Gastrocnemius medialis (tissue), 4 donors: ENCODE measurements around the gene HSFX3. TPM values are rescaled to one million over a fixed set of nuclear protein-coding genes. Genes with fewer than 3 reads are reported as not detected.

Experiments used
- ATAC-seq, 2 donors: fragments of 150-250 bp; one replicate each; pipeline ENCODE4 v1.9.1; 2016
- DNase-seq, 2 donors: peaks; one replicate each; pipeline ENCODE4 v3.0.0-alpha.2; 2019
- H3K27ac ChIP-seq, 4 donors: fragments of 200-600 bp; sonication (generic); 1 replicate in 1 of 4; 2 replicates in 3 of 4; pipeline ENCODE4 v1.5.1; 2016 to 2018; ENCODE audit warnings: mild to moderate bottlenecking in 2 of 4, moderate library complexity in 1 of 4
- H3K27me3 ChIP-seq, 3 donors: fragments of 200-600 bp; sonication (generic) in 2 of 3; 1 replicate in 1 of 3; 2 replicates in 2 of 3; pipeline versions ENCODE4 v1.5.1 to v1.6.0; 2016 to 2019; ENCODE audit warnings: mild to moderate bottlenecking in 1 of 3, moderate library complexity in 1 of 3
- H3K36me3 ChIP-seq, 2 donors: fragments of 200-600 bp; sonication (generic) in 1 of 2; one replicate each; pipeline ENCODE4 v1.5.1; 2017 to 2018
- H3K4me1 ChIP-seq, 2 donors: fragments of 200-600 bp; sonication (generic) in 1 of 2; one replicate each; pipeline ENCODE4 v1.5.1; 2016 to 2017; ENCODE audit warnings: mild to moderate bottlenecking in 2 of 2
- H3K4me3 ChIP-seq, 4 donors: fragments of 200-600 bp; sonication (generic) in 3 of 4; 1 replicate in 1 of 4; 2 replicates in 3 of 4; pipeline ENCODE4 v1.5.1; 2016 to 2019; ENCODE audit warnings: mild to moderate bottlenecking in 2 of 4
- H3K9me3 ChIP-seq, 3 donors: fragments of 200-600 bp; sonication (generic) in 2 of 3; 1 replicate in 1 of 3; 2 replicates in 2 of 3; pipeline ENCODE4 v1.5.1; 2016 to 2019
- POLR2A ChIP-seq, 2 donors: fragments of 450-650 bp; IDR thresholded peaks; one replicate each; pipeline ENCODE4 v1.6.1; 2017; ENCODE audit warnings: antibody characterized with exemption in 2 of 2, mild to moderate bottlenecking in 2 of 2, moderate library complexity in 2 of 2
- in situ Hi-C, 4 donors: fragments of 200-750 bp; cut with MboI; loops; one replicate each; pipeline versions ENCODE4 v1.15.0 to v1.8.0; 2017; ENCODE audit warnings: low sequenced_read_pairs in 4 of 4
- intact Hi-C: fragments of 100-400 bp; cut with DNase I; formaldehyde crosslinking; loops from one replicate; pipeline ENCODE4 v1.15.1; 2023; ENCODE audit warnings: low total_unique reads
- total RNA-seq, 4 donors: library from RNA; depleted of rRNA; stranded (reverse); fragments of >200 nt; gene quantifications; one replicate each; pipeline versions ENCODE4 v1.1.0 to v1.2.3, GENCODE V29; 2016
- TF ChIP-seq, protein P1 (sequence below), 5 experiments: fragments of 450-650 bp in 3 of 5; fragments of 200-600 bp in 2 of 5; sonication (generic) in 2 of 5; IDR thresholded peaks in 4 of 5; conservative IDR thresholded peaks in 1 of 5; 1 replicate in 4 of 5; 2 replicates in 1 of 5; pipeline ENCODE4 v1.5.1; 2016 to 2019; ENCODE audit warnings: antibody characterized with exemption in 5 of 5, mild to moderate bottlenecking in 3 of 5, moderate library complexity in 3 of 5

Gene HSFX3
- total RNA-seq, 4 donors from 2014 or later, result not detected

DNA sequence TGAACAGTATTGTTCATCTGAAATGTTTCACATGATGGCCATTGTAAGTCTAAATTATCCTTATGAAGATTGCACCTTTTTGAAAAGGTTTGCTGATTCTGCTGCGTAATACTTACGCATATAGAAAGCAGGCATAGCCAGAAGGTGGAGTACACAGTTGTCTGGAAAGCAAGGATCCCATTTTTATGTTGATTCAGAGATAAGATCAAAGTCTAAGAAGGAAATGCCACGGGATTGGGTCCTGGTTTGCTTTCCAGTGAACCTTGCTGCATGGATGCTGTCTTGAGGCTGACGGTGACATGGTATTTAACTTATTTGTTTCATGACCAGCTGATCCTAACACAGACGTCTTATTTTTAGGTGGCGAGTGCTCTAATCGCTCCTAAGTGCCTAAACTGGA is 22.0 kb upstream of the HSFX3 start:
- H3K27ac ChIP-seq, result no peak overlapping the region
- H3K36me3 ChIP-seq, result no peaks in the 10 kb centered on the region
- no peak overlapping the region for H3K4me3 ChIP-seq
- TF ChIP-seq, protein P1, sequence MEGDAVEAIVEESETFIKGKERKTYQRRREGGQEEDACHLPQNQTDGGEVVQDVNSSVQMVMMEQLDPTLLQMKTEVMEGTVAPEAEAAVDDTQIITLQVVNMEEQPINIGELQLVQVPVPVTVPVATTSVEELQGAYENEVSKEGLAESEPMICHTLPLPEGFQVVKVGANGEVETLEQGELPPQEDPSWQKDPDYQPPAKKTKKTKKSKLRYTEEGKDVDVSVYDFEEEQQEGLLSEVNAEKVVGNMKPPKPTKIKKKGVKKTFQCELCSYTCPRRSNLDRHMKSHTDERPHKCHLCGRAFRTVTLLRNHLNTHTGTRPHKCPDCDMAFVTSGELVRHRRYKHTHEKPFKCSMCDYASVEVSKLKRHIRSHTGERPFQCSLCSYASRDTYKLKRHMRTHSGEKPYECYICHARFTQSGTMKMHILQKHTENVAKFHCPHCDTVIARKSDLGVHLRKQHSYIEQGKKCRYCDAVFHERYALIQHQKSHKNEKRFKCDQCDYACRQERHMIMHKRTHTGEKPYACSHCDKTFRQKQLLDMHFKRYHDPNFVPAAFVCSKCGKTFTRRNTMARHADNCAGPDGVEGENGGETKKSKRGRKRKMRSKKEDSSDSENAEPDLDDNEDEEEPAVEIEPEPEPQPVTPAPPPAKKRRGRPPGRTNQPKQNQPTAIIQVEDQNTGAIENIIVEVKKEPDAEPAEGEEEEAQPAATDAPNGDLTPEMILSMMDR (IDR thresholded peaks at IDR 0.05 in 4 of 5, conservative IDR thresholded peaks at IDR 0.05 in 1 of 5), result no peak
- TF ChIP-seq POLR2A (IDR thresholded peaks at IDR 0.05), result no peak
- intact Hi-C loops (no loop called here), in situ Hi-C loops (no loop called here)
- H3K4me1 ChIP-seq, result no peaks in the 10 kb centered on the region
- H3K9me3 ChIP-seq, result no peaks in the 10 kb centered on the region
- DNase-seq, result no peak
- ATAC-seq, result no peak
- H3K27me3 ChIP-seq, result no peaks in the 10 kb centered on the region

GRCh38 chrX:149570668-149571067 is 20.9 kb upstream of the HSFX3 start:
- TF ChIP-seq, protein P1 (IDR thresholded peaks at IDR 0.05 in 4 of 5, conservative IDR thresholded peaks at IDR 0.05 in 1 of 5), result no peak
- TF ChIP-seq POLR2A (IDR thresholded peaks at IDR 0.05), result no peak
- ATAC-seq (no peak), DNase-seq (no peak)
- intact Hi-C loops, result no loop called here
- in situ Hi-C loops, result no loop called here
- Histone ChIP-seq H3K9me3 (no peaks in the 10 kb centered on the region), H3K4me1 (no peaks in the 10 kb centered on the region), H3K36me3 (no peaks in the 10 kb centered on the region), H3K27ac (no peak overlapping the region), H3K27me3 (no peaks in the 10 kb centered on the region), H3K4me3 (no peak overlapping the region)

DNA sequence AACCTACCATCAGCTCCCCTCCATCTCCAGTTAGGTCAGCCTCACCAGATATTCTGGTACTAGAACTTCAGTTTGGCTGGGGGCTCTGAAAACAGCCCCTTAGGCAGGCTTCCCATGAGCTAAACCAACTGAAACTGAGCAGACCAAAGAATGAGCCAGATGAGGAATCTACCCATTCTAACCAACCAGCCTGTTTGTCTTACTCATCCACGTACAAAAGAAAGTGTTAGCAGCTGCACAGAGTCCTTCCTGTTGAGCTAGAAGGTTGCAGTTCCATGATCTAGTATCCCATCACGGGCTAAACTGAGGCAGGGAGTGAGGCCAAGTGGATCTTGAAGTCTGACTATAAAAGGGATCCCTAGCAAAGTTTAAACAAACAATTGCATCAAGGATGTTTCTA is 20.0 kb upstream of the HSFX3 start:
- intact Hi-C loops, result no loop called here
- no peak overlapping the region for H3K4me3 ChIP-seq

DNA sequence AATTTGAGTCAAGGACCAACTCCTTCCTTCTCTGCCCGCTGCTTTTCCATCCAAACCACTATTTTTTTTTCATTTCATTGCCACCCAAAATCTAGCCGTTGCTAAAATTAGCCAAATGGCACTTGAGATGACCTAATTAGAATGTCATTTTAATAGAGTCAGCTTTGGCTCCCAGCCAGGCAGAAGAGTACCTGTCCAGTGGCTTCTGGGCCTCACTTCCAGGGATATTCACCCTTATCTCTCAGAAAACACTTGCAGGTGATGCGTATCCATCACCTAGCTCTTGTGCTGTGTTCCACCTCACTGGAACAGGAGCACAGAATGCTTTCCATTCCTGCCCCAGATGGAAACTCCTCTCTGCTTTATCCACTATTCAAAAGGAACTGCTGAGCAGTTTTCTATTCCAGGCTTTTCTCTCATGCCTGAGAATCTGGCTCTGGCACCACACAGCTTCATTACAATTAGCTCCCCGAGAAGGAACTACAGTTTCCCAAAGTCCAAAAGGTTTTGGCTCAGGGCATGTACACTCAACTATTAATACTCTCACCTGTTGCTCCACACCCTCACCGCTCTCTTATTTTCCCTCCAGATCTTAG is 19.1 kb upstream of the HSFX3 start:
- ATAC-seq (no peak), DNase-seq (no peak)
- intact Hi-C loops, result no loop called here
- in situ Hi-C loops, result no loop called here
- Histone ChIP-seq H3K4me3 (no peak overlapping the region), H3K4me1 (no peaks in the 10 kb centered on the region), H3K27ac (no peak overlapping the region), H3K9me3 (no peaks in the 10 kb centered on the region), H3K36me3 (no peaks in the 10 kb centered on the region), H3K27me3 (no peaks in the 10 kb centered on the region)
- no peak for TF ChIP-seq POLR2A (IDR thresholded peaks at IDR 0.05)
- TF ChIP-seq, protein P1 (IDR thresholded peaks at IDR 0.05 in 4 of 5, conservative IDR thresholded peaks at IDR 0.05 in 1 of 5), result no peak

More for the DNA sequence above, 20.0 kb upstream of the HSFX3 start:
- in situ Hi-C loops, result no loop called here
- Histone ChIP-seq H3K9me3 (no peaks in the 10 kb centered on the region), H3K4me1 (no peaks in the 10 kb centered on the region), H3K27me3 (no peaks in the 10 kb centered on the region), H3K27ac (no peak overlapping the region), H3K36me3 (no peaks in the 10 kb centered on the region)
- TF ChIP-seq, protein P1 (IDR thresholded peaks at IDR 0.05 in 4 of 5, conservative IDR thresholded peaks at IDR 0.05 in 1 of 5), result no peak
- TF ChIP-seq POLR2A (IDR thresholded peaks at IDR 0.05), result no peak
- ATAC-seq (no peak), DNase-seq (no peak)
